Uterus (tissue), 4 donors: ENCODE data around the gene POP7. TPM values are rescaled to one million over a fixed set of nuclear protein-coding genes. Genes with fewer than 3 reads are reported as not detected.

Source experiments
- DNase-seq, 2 donors: peaks; one replicate each; pipeline ENCODE4 v3.0.0-alpha.2; 2019 to 2020
- H3K27ac ChIP-seq, 2 donors: fragments of 200-600 bp; sonication (generic); 1 replicate in 1 of 2; 2 replicates in 1 of 2; pipeline ENCODE4 v1.5.1; 2016 to 2018
- H3K27me3 ChIP-seq, 2 donors: fragments of 200-600 bp; sonication (generic); one replicate each; pipeline ENCODE4 v1.5.1; 2018 to 2019; ENCODE audit warnings: control low read depth in 1 of 2
- H3K36me3 ChIP-seq, 2 donors: fragments of 200-600 bp; sonication (generic); one replicate each; pipeline ENCODE4 v1.5.1; 2019; ENCODE audit warnings: control low read depth in 1 of 2
- H3K4me1 ChIP-seq, 2 donors: fragments of 200-600 bp; sonication (generic); one replicate each; pipeline ENCODE4 v1.5.1; 2018 to 2019; ENCODE audit warnings: control low read depth in 1 of 2
- H3K4me3 ChIP-seq, 2 donors: fragments of 200-600 bp; sonication (generic); 1 replicate in 1 of 2; 2 replicates in 1 of 2; pipeline ENCODE4 v1.5.1; 2018 to 2019; ENCODE audit warnings: mild to moderate bottlenecking in 1 of 2
- H3K9me3 ChIP-seq, 2 donors: fragments of 200-600 bp; sonication (generic); one replicate each; pipeline ENCODE4 v1.5.1; 2019; ENCODE audit warnings: control low read depth in 1 of 2
- POLR2A ChIP-seq, 2 donors: fragments of 450-650 bp; IDR thresholded peaks; one replicate each; pipeline ENCODE4 v1.6.1; 2016; ENCODE audit warnings: antibody characterized with exemption in 2 of 2, mild to moderate bottlenecking in 1 of 2, moderate library complexity in 1 of 2
- intact Hi-C: fragments of 100-400 bp; cut with DNase I; formaldehyde crosslinking; loops from one replicate; pipeline ENCODE4 v1.15.1; 2023; ENCODE audit warnings: low total_unique reads
- total RNA-seq, 4 donors: library from RNA; depleted of rRNA in 3 of 4; stranded (reverse); fragments of >200 nt in 3 of 4; gene quantifications; one replicate each; pipeline versions ENCODE4 v1.1.0 to v1.2.4, GENCODE V29; 2014 to 2023
- TF ChIP-seq, protein P1 (sequence below), 4 experiments: fragments of 200-600 bp in 2 of 4; fragments of 450-650 bp in 2 of 4; sonication (generic) in 2 of 4; IDR thresholded peaks; one replicate each; pipeline ENCODE4 v1.5.1; 2016 to 2019; ENCODE audit warnings: antibody characterized with exemption in 4 of 4, mild to moderate bottlenecking in 2 of 4, moderate library complexity in 1 of 4
- donor health status: DM: yes; HTN: yes; CAD: no.

The POP7 gene
- total RNA-seq, 4 donors from 2014 or later: 16.4 to 53.8 (median 23.8) TPM

DNA sequence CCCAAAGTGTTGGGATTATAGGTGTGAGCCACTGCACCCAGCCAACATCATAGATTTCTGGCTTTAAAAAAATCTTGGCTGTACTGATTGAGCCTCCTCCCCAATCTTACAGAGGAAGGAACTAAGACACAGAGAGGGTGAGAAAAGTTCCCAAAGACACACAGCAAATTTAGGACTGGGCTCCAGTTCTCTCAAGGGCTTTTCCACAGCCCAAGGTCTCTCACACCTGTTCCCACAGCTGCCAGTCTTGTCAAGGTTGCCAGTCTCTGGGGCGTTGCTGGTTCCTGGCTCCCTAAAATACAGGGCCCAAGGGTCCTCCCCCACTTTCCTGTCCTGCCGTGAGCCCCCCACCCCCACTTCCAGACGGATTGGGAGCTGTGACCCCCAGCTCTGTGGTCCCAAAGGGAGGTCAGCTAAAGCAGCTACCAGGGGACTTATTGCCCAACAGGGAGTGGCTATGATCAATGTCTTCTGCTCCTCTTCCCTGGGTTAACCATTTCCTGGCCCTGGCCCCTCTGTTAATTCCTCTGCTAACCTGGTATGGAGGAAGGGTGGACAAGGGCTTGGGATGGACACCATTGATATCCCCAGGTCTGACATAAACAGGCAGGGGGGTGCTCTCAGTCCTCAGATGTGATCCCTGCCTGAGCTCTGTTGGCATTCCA lies 24.3 kb downstream of the POP7 start:
- no peaks in the 10 kb centered on the region for H3K36me3 ChIP-seq
- H3K4me3 ChIP-seq: no peak overlapping the region
- intact Hi-C loops: no loop called here
- H3K4me1 ChIP-seq: no peaks in the 10 kb centered on the region
- H3K27ac ChIP-seq: no peak overlapping the region
- no peaks in the 10 kb centered on the region for H3K9me3 ChIP-seq
- no peak for DNase-seq
- no peaks in the 10 kb centered on the region for H3K27me3 ChIP-seq
- no peak for TF ChIP-seq POLR2A (IDR thresholded peaks at IDR 0.05)
- TF ChIP-seq, protein P1, sequence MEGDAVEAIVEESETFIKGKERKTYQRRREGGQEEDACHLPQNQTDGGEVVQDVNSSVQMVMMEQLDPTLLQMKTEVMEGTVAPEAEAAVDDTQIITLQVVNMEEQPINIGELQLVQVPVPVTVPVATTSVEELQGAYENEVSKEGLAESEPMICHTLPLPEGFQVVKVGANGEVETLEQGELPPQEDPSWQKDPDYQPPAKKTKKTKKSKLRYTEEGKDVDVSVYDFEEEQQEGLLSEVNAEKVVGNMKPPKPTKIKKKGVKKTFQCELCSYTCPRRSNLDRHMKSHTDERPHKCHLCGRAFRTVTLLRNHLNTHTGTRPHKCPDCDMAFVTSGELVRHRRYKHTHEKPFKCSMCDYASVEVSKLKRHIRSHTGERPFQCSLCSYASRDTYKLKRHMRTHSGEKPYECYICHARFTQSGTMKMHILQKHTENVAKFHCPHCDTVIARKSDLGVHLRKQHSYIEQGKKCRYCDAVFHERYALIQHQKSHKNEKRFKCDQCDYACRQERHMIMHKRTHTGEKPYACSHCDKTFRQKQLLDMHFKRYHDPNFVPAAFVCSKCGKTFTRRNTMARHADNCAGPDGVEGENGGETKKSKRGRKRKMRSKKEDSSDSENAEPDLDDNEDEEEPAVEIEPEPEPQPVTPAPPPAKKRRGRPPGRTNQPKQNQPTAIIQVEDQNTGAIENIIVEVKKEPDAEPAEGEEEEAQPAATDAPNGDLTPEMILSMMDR (IDR thresholded peaks at IDR 0.05): no peak

DNA sequence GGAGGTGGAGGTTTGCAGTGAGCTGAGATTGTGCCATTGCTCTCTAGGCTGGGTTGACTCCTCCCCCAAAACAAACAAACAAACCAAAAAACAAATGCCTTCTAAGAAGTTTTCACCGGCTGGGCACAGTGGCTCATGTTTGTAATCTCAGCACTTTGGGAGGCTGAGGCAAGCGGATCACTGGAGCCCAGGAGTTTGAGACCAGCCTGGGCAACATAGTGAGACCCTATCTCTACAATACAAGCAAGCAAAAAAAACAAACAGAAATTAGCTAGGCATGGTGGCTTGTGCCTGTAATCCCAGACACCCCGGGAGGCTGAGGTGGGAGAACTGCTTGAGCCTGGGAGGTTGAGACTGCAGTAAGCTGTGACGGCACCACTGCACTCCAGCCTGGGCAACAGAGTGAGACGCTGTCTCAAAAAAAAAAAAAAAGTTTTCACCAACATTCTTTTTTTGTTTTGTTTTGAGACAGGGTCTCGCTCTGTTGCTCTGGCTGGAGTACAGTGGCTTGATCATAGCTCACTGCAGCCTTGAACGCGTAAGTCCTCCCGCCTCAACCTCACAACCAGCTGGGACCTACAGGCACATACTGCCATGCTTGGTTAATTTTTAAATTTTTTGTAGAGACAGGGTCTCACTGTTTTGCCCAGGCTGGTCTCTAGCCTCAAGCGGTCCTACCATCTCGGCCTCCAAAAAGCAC lies 26.2 kb downstream of the POP7 start:
- Histone ChIP-seq H3K4me3 (no peak overlapping the region), H3K4me1 (no peaks in the 10 kb centered on the region), H3K9me3 (no peaks in the 10 kb centered on the region), H3K27ac (no peak overlapping the region), H3K36me3 (no peaks in the 10 kb centered on the region), H3K27me3 (no peaks in the 10 kb centered on the region)
- intact Hi-C loops: no loop called here
- no peak for TF ChIP-seq POLR2A (IDR thresholded peaks at IDR 0.05)
- TF ChIP-seq, protein P1 (IDR thresholded peaks at IDR 0.05): no peak
- no peak for DNase-seq

DNA sequence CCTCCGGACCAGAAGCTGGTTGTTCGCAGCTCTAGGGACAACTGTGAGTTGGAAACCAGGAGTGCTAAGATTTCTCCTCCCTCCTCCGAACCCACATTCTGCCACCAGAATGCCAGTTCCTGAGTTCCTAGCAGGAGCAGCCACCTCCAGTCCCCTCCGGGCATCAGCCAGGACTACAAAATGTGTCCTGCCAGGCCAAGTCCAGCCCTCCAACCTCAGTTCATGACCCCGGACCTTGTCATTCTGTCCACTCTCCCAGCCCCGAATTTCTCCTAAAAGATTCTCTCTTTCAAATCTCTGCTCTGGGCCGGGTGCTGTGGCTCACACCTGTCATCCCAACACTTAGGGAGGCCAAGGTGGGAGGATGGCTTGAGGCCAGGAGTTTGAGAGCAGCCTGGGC lies 29.8 kb downstream of the POP7 start:
- intact Hi-C loops: no loop called here

DNA sequence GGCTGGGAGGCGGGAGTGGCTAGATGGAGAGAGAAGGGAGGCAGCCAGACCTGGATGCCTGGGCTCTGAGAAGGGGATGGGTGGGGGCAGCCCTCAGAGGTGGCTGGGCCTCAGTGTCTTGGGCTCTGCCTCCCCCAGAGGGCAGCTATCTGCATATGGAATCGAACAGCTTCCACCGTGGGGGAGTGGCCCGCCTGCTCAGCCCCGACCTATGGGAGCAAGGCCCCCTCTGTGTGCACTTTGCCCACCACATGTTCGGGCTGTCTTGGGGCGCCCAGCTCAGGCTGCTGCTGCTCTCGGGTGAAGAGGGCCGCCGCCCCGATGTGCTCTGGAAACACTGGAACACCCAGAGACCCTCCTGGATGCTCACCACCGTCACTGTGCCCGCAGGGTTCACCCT lies 30.8 kb downstream of the POP7 start:
- no peak for TF ChIP-seq POLR2A (IDR thresholded peaks at IDR 0.05)
- TF ChIP-seq, protein P1 (IDR thresholded peaks at IDR 0.05): no peak
- no peaks in the 10 kb centered on the region for H3K27me3 ChIP-seq
- no peaks in the 10 kb centered on the region for H3K4me1 ChIP-seq
- H3K27ac ChIP-seq: no peak overlapping the region
- no peaks in the 10 kb centered on the region for H3K9me3 ChIP-seq
- no peaks in the 10 kb centered on the region for H3K36me3 ChIP-seq
- no peak for DNase-seq
- H3K4me3 ChIP-seq: no peak overlapping the region
- intact Hi-C loops: no loop called here

More for the DNA sequence above, 29.8 kb downstream of the POP7 start:
- no peak overlapping the region for H3K4me3 ChIP-seq
- H3K36me3 ChIP-seq: no peaks in the 10 kb centered on the region
- no peaks in the 10 kb centered on the region for H3K4me1 ChIP-seq
- H3K27ac ChIP-seq: no peak overlapping the region
- no peak for DNase-seq
- H3K9me3 ChIP-seq: no peaks in the 10 kb centered on the region
- TF ChIP-seq POLR2A (IDR thresholded peaks at IDR 0.05): no peak
- TF ChIP-seq, protein P1 (IDR thresholded peaks at IDR 0.05): no peak
- no peaks in the 10 kb centered on the region for H3K27me3 ChIP-seq

DNA sequence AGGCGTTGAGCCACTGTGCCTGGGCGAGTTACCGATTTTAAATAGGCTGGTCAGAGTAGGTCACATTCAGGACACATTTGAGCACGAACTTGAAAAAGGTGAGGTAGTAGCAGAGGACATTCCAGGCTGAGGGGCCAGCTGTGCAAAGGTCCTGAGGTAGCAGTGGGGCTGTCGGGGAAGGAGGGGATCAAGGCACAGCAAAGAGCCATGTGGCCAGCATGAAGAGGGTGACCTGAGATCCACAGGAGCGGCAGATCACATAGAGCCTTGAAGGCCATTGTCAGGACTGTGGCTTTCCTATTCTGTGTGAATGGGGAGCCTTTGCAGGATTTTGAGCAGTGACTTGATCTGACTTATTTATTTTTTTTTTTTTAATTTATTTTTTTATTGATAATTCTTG lies 34.0 kb downstream of the POP7 start:
- DNase-seq: no peak
- Histone ChIP-seq H3K9me3 (no peaks in the 10 kb centered on the region), H3K36me3 (no peaks in the 10 kb centered on the region), H3K4me1 (no peaks in the 10 kb centered on the region), H3K27ac (no peak overlapping the region), H3K4me3 (no peak overlapping the region), H3K27me3 (no peaks in the 10 kb centered on the region)
- intact Hi-C loops: no loop called here
- no peak for TF ChIP-seq POLR2A (IDR thresholded peaks at IDR 0.05)
- TF ChIP-seq, protein P1 (IDR thresholded peaks at IDR 0.05): no peak
